ENCODE measurements around the gene NYAP2. TPM values are rescaled to one million over a fixed set of nuclear protein-coding genes. Genes with fewer than 3 reads are reported as not detected.

The NYAP2 gene
- total RNA-seq, result not detected in 2 replicates

GRCh38 chr2:225399504-225399903, at the start of gene NYAP2:
NYAP2 (plus strand) TSS chr2:225399710; CDS start chr2:225408881, 9,171 bp downstream.

